Kidney (tissue), 14 donors: ENCODE data around the gene CADPS. TPM values are rescaled to one million over a fixed set of nuclear protein-coding genes. Genes with fewer than 3 reads are reported as not detected.
A peak's percentile ranks its signal among the peaks of the same experiment; 100 is the strongest.

Experiments used
- DNase-seq, 5 donors: peaks; one replicate each; pipeline ENCODE4 v3.0.0-alpha.2; 2013 to 2020
- FAIRE-seq: peaks from 2 replicates; lab custom pipeline; 2012; peaks lifted over from hg19 to GRCh38; lab: Jason Lieb, UNC
- H3K27ac ChIP-seq, 2 donors: one replicate each; pipeline ENCODE4 v1.7.0; 2013; ENCODE audit warnings: low read depth in 2 of 2, low read length in 2 of 2, inconsistent platforms in 1 of 2
- H3K27me3 ChIP-seq: one replicate; pipeline ENCODE4 v1.7.1; 2013; ENCODE audit warnings: low read length, inconsistent platforms; ENCODE audit not compliant: control insufficient read depth, insufficient read depth
- H3K36me3 ChIP-seq, 3 donors: one replicate each; pipeline versions ENCODE4 v1.7.0 to v1.7.1; 2013; ENCODE audit warnings: low read length in 3 of 3, control low read depth in 1 of 3, inconsistent platforms in 1 of 3; ENCODE audit not compliant: insufficient read depth in 3 of 3, control insufficient read depth in 2 of 3
- H3K4me1 ChIP-seq, 3 donors: one replicate each; pipeline versions ENCODE4 v1.7.0 to v1.7.1; 2013; ENCODE audit warnings: low read length in 3 of 3, inconsistent platforms in 1 of 3, low read depth in 1 of 3; ENCODE audit not compliant: control insufficient read depth in 2 of 3, insufficient read depth in 2 of 3
- H3K4me3 ChIP-seq, 3 donors: one replicate each; pipeline versions ENCODE4 v1.7.0 to v1.8.1; 2013; ENCODE audit warnings: low read length in 3 of 3, control low read depth in 1 of 3, inconsistent platforms in 1 of 3
- H3K9ac ChIP-seq, 3 donors: one replicate each; pipeline versions ENCODE4 v1.7.0 to v1.7.1; 2013; ENCODE audit warnings: low read length in 3 of 3, control low read depth in 1 of 3, inconsistent platforms in 1 of 3
- H3K9me3 ChIP-seq, 3 donors: one replicate each; pipeline versions ENCODE4 v1.7.0 to v1.7.1; 2013; ENCODE audit warnings: low read length in 3 of 3, control low read depth in 1 of 3, inconsistent platforms in 1 of 3; ENCODE audit not compliant: control insufficient read depth in 2 of 3, insufficient read depth in 1 of 3
- intact Hi-C: fragments of 100-400 bp; cut with DNase I; formaldehyde crosslinking; loops from one replicate; pipeline ENCODE4 v1.11.1; 2022
- polyA plus RNA-seq: library from polyadenylated mRNA; stranded (reverse); fragments of 350-450 nt; fragmentation: Illumina TruSeq; extraction: RNeasy Lipid Tissue Mini Kit (QIAGEN cat#74804); gene quantifications from one replicate; pipeline ENCODE4 v1.2.3, GENCODE V29; 2014; ENCODE audit warnings: low read depth, low replicate concordance; ENCODE audit not compliant: insufficient read depth
- total RNA-seq: library from RNA; stranded (reverse); fragmentation: NEBNext Ultra II Directional; extraction: Animal tissue kit (Norgen Biotek cat#: 25700); gene quantifications from one replicate; pipeline ENCODE4 v1.2.1, GENCODE V29; 2021
- TF ChIP-seq, protein P1 (sequence below): IDR thresholded peaks from 3 replicates; pipeline ENCODE4 v1.5.1; 2012; ENCODE audit warnings: mild to moderate bottlenecking, moderate library complexity, borderline replicate concordance; ENCODE audit not compliant: insufficient read depth; ENCODE audit errors: extremely low read depth
- donor health status: control.
- donor health status: control.
- donor health status: control.
- donor health status: control.
- donor health status: control.
- donor health status: DM: yes; HTN: yes; CAD: no.
- donor health status: Normal renal cell carcinoma (clear cell type).

Gene CADPS
- total and polyA plus RNA-seq, 2 donors from 2014 or later, result 0.98 TPM; not detected in 1

DNA sequence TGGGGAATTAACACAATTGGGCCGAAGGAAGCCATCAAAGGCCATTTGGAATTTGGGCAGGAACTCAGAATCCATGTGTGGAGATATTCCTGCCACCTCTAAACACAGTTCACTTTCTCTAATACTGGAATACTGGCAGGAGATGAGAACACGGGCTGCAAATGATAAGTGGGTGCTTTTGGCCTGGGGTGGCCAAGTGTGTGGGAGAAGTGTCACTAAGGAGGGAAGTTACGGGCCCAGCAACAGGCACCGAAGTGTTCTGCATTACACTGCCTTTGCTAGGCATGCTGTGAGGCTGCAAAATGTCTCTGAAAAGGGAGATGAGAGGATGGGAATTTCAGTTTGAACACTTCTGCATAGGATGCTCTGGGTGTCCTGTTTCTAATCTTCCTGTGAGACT is 412.4 kb downstream of the CADPS start:
- Histone ChIP-seq H3K9me3 (no peaks in the 10 kb centered on the region), H3K27me3 (no peaks in the 10 kb centered on the region), H3K27ac (no peak overlapping the region), H3K4me3 (no peak overlapping the region), H3K9ac (no peak overlapping the region), H3K36me3 (no peaks in the 10 kb centered on the region), H3K4me1 (no peaks in the 10 kb centered on the region)
- no peak for DNase-seq
- intact Hi-C loops, result no loop called here
- TF ChIP-seq, protein P1, sequence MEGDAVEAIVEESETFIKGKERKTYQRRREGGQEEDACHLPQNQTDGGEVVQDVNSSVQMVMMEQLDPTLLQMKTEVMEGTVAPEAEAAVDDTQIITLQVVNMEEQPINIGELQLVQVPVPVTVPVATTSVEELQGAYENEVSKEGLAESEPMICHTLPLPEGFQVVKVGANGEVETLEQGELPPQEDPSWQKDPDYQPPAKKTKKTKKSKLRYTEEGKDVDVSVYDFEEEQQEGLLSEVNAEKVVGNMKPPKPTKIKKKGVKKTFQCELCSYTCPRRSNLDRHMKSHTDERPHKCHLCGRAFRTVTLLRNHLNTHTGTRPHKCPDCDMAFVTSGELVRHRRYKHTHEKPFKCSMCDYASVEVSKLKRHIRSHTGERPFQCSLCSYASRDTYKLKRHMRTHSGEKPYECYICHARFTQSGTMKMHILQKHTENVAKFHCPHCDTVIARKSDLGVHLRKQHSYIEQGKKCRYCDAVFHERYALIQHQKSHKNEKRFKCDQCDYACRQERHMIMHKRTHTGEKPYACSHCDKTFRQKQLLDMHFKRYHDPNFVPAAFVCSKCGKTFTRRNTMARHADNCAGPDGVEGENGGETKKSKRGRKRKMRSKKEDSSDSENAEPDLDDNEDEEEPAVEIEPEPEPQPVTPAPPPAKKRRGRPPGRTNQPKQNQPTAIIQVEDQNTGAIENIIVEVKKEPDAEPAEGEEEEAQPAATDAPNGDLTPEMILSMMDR, result no peak
- no peak for FAIRE-seq

DNA sequence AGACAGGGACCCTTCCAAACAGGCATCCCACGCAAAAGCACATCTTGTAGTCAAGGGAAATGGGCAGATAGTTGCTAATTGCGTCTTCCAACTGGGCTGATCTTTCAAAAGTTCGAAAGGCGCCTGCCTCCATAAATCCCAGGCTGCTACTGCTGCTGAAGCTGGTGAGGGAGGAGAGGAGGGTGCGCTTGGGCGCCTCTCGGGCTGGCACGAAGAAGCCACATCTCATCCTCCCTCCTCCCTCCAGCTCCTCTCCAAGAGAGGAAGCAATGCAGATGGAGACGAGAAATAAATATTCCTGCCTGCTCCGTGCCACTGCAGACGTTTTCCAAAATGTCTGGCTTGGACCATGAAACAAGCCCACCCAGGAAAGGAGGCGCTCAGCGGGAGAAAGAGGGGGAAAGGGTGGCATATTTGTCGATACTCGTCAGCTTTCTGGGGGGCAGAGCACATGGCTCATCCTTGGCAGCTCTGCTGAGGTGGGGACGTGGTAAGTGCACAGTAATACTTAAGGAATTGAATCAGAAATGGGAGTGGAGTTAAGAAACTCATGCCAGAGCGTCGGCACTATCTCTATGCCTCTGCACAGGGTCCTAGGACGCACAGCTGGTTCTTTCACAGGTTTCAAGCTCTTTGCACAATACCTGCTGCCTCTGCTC is 413.0 kb downstream of the CADPS start:
- Histone ChIP-seq H3K4me1 (no peaks in the 10 kb centered on the region), H3K9ac (no peak overlapping the region), H3K36me3 (no peaks in the 10 kb centered on the region), H3K9me3 (no peaks in the 10 kb centered on the region), H3K27me3 (no peaks in the 10 kb centered on the region), H3K4me3 (no peak overlapping the region), H3K27ac (no peak overlapping the region)
- TF ChIP-seq, protein P1, result no peak
- intact Hi-C loops, result no loop called here
- DNase-seq, result peak in 1 of 5 donors; percentile 8
- FAIRE-seq, result no peak

- Histone ChIP-seq H3K36me3 (no peaks in the 10 kb centered on the region), H3K4me1 (no peaks in the 10 kb centered on the region), H3K4me3 (no peak overlapping the region), H3K9ac (no peak overlapping the region), H3K27ac (no peak overlapping the region), H3K9me3 (no peaks in the 10 kb centered on the region), H3K27me3 (no peaks in the 10 kb centered on the region)
- intact Hi-C loops, result no loop called here
- TF ChIP-seq, protein P1, result no peak
- FAIRE-seq (no peak), DNase-seq (no peak)
Measured at GRCh38 chr3:62454916-62455315, 420.3 kb downstream of the CADPS start.

- FAIRE-seq, result no peak
- Histone ChIP-seq H3K27me3 (no peaks in the 10 kb centered on the region), H3K4me3 (no peak overlapping the region), H3K9ac (no peak overlapping the region), H3K36me3 (no peaks in the 10 kb centered on the region), H3K27ac (no peak overlapping the region), H3K9me3 (no peaks in the 10 kb centered on the region), H3K4me1 (no peaks in the 10 kb centered on the region)
- intact Hi-C loops, result no loop called here
- no peak for DNase-seq
- TF ChIP-seq, protein P1, result no peak
Measured at GRCh38 chr3:62453448-62453847, 421.8 kb downstream of the CADPS start.
